ENCODE measurements around the gene FNBP1.

GRCh38 chr9:129914051-129914450 is 128.9 kb downstream of the FNBP1 start:
- TF ChIP-seq CTCF (conservative IDR thresholded peaks at IDR 0.05; ENCODE audit: low read depth in 2 of 2) = no peak
- no peak for TF ChIP-seq EZH2 (IDR thresholded peaks at IDR 0.05; ENCODE audit: low read depth, unreplicated experiment)
- TF ChIP-seq EZH2phosphoT487 (IDR thresholded peaks at IDR 0.05; ENCODE audit: unreplicated experiment) = no peak
- TF ChIP-seq POLR2AphosphoS5 (IDR thresholded peaks at IDR 0.05; ENCODE audit: low read depth) = no peak
- no peak for TF ChIP-seq REST (IDR thresholded peaks at IDR 0.05; ENCODE audit: unreplicated experiment)
- no peak for TF ChIP-seq CREB1 (CRISPR knock-in tag; IDR thresholded peaks at IDR 0.05; ENCODE audit: low read depth)
- TF ChIP-seq NANOG (IDR thresholded peaks at IDR 0.05; ENCODE audit: borderline replicate concordance) = no peak
- no peak for TF ChIP-seq ETS1 (IDR thresholded peaks at IDR 0.05)
